ENCODE results near the gene KIAA0513.
A peak's percentile ranks its signal among the peaks of the same experiment; 100 is the strongest.

Gene KIAA0513

DNA sequence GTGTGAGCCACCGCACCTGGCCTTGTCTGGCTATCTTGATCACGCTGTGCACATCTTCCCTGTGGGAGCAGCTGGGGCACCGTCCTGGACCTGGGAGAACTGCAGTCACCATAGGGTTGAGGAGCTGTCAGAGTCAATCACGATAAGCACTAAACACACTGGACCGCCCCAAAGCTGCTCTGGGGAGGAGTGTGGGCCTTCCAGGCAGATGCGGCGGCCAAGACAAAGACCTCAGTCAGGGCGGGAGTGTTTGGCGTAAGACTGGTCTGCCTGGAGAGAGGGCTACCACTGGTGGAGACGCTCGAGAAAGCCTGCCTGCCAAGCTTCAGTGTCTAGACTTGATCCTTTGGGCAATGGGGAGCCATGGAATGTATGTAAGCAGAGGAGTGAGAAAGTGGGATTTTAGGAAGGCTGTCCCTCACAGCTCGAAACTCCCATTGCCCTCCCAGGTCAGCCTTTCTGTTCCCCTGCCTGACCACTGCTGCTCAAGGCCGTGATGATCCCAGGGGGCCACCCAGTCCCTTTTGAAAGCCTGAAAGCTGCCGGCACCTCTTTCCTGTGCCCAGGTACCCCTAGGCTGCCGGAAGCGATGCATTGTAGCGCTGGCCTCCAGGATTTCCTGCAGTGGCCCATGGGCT lies 114.0 kb downstream of the KIAA0513 start:
- H3K9ac ChIP-seq (ENCODE audit: low read depth, low read length, poor library complexity), result no peak overlapping the region
- H3K27me3 ChIP-seq (ENCODE audit: control insufficient read depth in 3 of 3, insufficient read depth in 3 of 3, low read depth in 1 of 3, low read length in 3 of 3), result peaks cover 0 to 4% (median 0%) of the 10 kb centered on the region in 3 experiments
- H3K4me1 ChIP-seq (ENCODE audit: control insufficient read depth in 2 of 2, insufficient read depth in 1 of 2, low read depth in 1 of 2, low read length in 2 of 2), result peaks cover 7 to 34% of the 10 kb centered on the region in 2 donors
- no peak overlapping the region for H2AFZ ChIP-seq (ENCODE audit: low read length)
- no peak overlapping the region for H2BK120ac ChIP-seq (ENCODE audit: low read depth, low read length)
- H4K8ac ChIP-seq (ENCODE audit: low read depth, low read length), result no peak overlapping the region
- H3K79me1 ChIP-seq (ENCODE audit: low read depth, low read length), result no peaks in the 10 kb centered on the region
- no peaks in the 10 kb centered on the region for H3K36me3 ChIP-seq (replicated peaks in 1 of 2; ENCODE audit: control insufficient read depth in 2 of 2, insufficient read depth in 2 of 2, low read length in 2 of 2)
- H3K18ac ChIP-seq (ENCODE audit: low read length), result peak overlapping the region; percentile 3
- H3K4me2 ChIP-seq (ENCODE audit: insufficient read depth, low read length, poor library complexity, severe bottlenecking), result no peak overlapping the region
- H2BK12ac ChIP-seq (ENCODE audit: low read length), result no peak overlapping the region
- no peaks in the 10 kb centered on the region for H3K9me3 ChIP-seq (replicated peaks in 1 of 2; ENCODE audit: control insufficient read depth in 2 of 2, insufficient read depth in 1 of 2, low read depth in 1 of 2, low read length in 2 of 2)
- H3K4me3 ChIP-seq (ENCODE audit: low read length in 2 of 2), result no peak overlapping the region
- peak overlapping the region; percentile 3 for H3K23ac ChIP-seq (ENCODE audit: low read depth, low read length, poor library complexity)
- DNase-seq (ENCODE audit: low spot score), result no peak
- H3K27ac ChIP-seq (replicated peaks; ENCODE audit: low read length), result no peak overlapping the region
- WGBS, 2 donors (ENCODE audit: extremely low coverage in 2 of 2, insufficient read length in 2 of 2, insufficient replicate concordance in 1 of 2), result no CpG with 5 or more reads among the region's 17 CpGs
- H3K14ac ChIP-seq (ENCODE audit: low read length), result no peak overlapping the region
- no peak overlapping the region for H2BK5ac ChIP-seq (ENCODE audit: low read length)
- peak overlapping the region; percentile 78 for H2AK5ac ChIP-seq (ENCODE audit: low read depth, low read length)
- peak overlapping the region; percentile 19 for H2BK15ac ChIP-seq (ENCODE audit: low read length)
- no peak overlapping the region for H3K4ac ChIP-seq (ENCODE audit: low read length)
- H4K91ac ChIP-seq (ENCODE audit: low read depth, low read length, poor library complexity), result no peak overlapping the region

DNA sequence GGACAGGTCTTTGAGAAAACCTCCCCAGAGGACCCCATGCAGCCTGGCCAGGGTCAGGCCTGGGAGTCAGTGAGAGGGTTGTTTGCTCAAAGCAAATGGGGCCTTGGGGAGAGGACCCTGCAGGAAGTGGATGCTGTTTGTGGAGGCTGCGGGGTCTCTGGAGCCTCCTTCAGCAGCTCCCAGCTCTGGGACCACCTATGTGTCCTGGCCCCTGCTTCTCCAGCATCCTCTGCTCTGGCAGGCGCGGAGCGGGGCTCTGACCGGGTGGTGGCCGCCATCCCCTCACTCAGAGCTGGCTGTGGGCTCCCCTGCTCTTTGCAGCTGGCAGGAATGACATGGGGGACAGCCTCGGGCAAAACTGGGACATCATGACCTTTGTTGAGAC lies 114.5 kb downstream of the KIAA0513 start:
- no peaks in the 10 kb centered on the region for H3K9me3 ChIP-seq (replicated peaks in 1 of 2; ENCODE audit: control insufficient read depth in 2 of 2, insufficient read depth in 1 of 2, low read depth in 1 of 2, low read length in 2 of 2)
- peaks cover 0 to 4% (median 0%) of the 10 kb centered on the region in 3 experiments for H3K27me3 ChIP-seq (ENCODE audit: control insufficient read depth in 3 of 3, insufficient read depth in 3 of 3, low read depth in 1 of 3, low read length in 3 of 3)
- no peak overlapping the region for H3K4me2 ChIP-seq (ENCODE audit: insufficient read depth, low read length, poor library complexity, severe bottlenecking)
- no peak overlapping the region for H4K91ac ChIP-seq (ENCODE audit: low read depth, low read length, poor library complexity)
- H3K36me3 ChIP-seq (replicated peaks in 1 of 2; ENCODE audit: control insufficient read depth in 2 of 2, insufficient read depth in 2 of 2, low read length in 2 of 2), result no peaks in the 10 kb centered on the region
- no peak for DNase-seq (ENCODE audit: low spot score)
- H3K4me3 ChIP-seq (ENCODE audit: low read length in 2 of 2), result no peak overlapping the region
- H3K23ac ChIP-seq (ENCODE audit: low read depth, low read length, poor library complexity), result no peak overlapping the region
- no peak overlapping the region for H2AFZ ChIP-seq (ENCODE audit: low read length)
- H3K4me1 ChIP-seq (ENCODE audit: control insufficient read depth in 2 of 2, insufficient read depth in 1 of 2, low read depth in 1 of 2, low read length in 2 of 2), result peaks cover 7 to 34% of the 10 kb centered on the region in 2 donors
- no peaks in the 10 kb centered on the region for H3K79me1 ChIP-seq (ENCODE audit: low read depth, low read length)
- H2BK5ac ChIP-seq (ENCODE audit: low read length), result peak overlapping the region; percentile 87
- no peak overlapping the region for H4K8ac ChIP-seq (ENCODE audit: low read depth, low read length)
- H2AK5ac ChIP-seq (ENCODE audit: low read depth, low read length), result peak overlapping the region; percentile 78
- H2BK15ac ChIP-seq (ENCODE audit: low read length), result peak overlapping the region; percentile 19
- H3K9ac ChIP-seq (ENCODE audit: low read depth, low read length, poor library complexity), result no peak overlapping the region
- no peak overlapping the region for H2BK120ac ChIP-seq (ENCODE audit: low read depth, low read length)
- peak overlapping the region; percentile 3 for H3K18ac ChIP-seq (ENCODE audit: low read length)
- H3K14ac ChIP-seq (ENCODE audit: low read length), result no peak overlapping the region
- no peak overlapping the region for H2BK12ac ChIP-seq (ENCODE audit: low read length)
- no peak overlapping the region for H3K4ac ChIP-seq (ENCODE audit: low read length)
- no peak overlapping the region for H3K27ac ChIP-seq (replicated peaks; ENCODE audit: low read length)
- no CpG with 5 or more reads among the region's 7 CpGs for WGBS, 2 donors (ENCODE audit: extremely low coverage in 2 of 2, insufficient read length in 2 of 2, insufficient replicate concordance in 1 of 2)

DNA sequence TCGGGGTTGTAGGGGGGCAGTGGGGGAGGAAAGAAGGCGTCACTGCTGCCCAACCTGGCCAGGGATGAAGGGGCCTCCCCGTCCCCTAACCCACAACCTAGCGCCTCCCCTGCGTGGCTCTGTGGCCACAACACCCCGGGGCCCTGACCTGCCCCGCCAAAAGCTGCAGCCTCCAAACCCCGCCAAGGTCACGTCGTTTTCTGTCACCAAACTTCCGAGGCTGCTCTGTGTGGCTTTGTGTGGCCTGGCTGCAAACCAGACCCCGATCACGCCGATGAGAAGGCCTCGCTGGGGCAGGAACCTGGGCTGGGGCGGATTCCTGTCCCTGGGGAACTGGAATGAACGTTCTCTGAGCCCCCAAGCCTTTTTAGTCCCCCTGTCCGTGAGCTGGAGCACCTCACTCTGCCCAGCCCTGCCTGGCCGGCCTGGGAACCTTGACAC lies 115.2 kb downstream of the KIAA0513 start:
- H3K4ac ChIP-seq (ENCODE audit: low read length), result no peak overlapping the region
- no peak overlapping the region for H3K27ac ChIP-seq (replicated peaks; ENCODE audit: low read length)
- peaks cover 6 to 32% of the 10 kb centered on the region in 2 donors for H3K4me1 ChIP-seq (ENCODE audit: control insufficient read depth in 2 of 2, insufficient read depth in 1 of 2, low read depth in 1 of 2, low read length in 2 of 2)
- no peak overlapping the region for H2BK120ac ChIP-seq (ENCODE audit: low read depth, low read length)
- no peaks in the 10 kb centered on the region for H3K36me3 ChIP-seq (replicated peaks in 1 of 2; ENCODE audit: control insufficient read depth in 2 of 2, insufficient read depth in 2 of 2, low read length in 2 of 2)
- whole genome bisulfite sequencing, 2 donors (ENCODE audit: extremely low coverage in 2 of 2, insufficient read length in 2 of 2, insufficient replicate concordance in 1 of 2), result no CpG with 5 or more reads among the region's 19 CpGs
- H3K14ac ChIP-seq (ENCODE audit: low read length), result peak overlapping the region; percentile 9
- H3K9ac ChIP-seq (ENCODE audit: low read depth, low read length, poor library complexity), result peak overlapping the region; percentile 50
- no peak overlapping the region for H3K23ac ChIP-seq (ENCODE audit: low read depth, low read length, poor library complexity)
- H3K9me3 ChIP-seq (replicated peaks in 1 of 2; ENCODE audit: control insufficient read depth in 2 of 2, insufficient read depth in 1 of 2, low read depth in 1 of 2, low read length in 2 of 2), result no peaks in the 10 kb centered on the region
- H3K4me2 ChIP-seq (ENCODE audit: insufficient read depth, low read length, poor library complexity, severe bottlenecking), result no peak overlapping the region
- H2AK5ac ChIP-seq (ENCODE audit: low read depth, low read length), result peak overlapping the region; percentile 73
- H2BK5ac ChIP-seq (ENCODE audit: low read length), result peak overlapping the region; percentile 87
- no peak for DNase-seq (ENCODE audit: low spot score)
- H3K4me3 ChIP-seq (ENCODE audit: low read length in 2 of 2), result no peak overlapping the region
- peak overlapping the region; percentile 62 for H2AFZ ChIP-seq (ENCODE audit: low read length)
- peak overlapping the region; percentile 77 for H3K18ac ChIP-seq (ENCODE audit: low read length)
- H4K91ac ChIP-seq (ENCODE audit: low read depth, low read length, poor library complexity), result no peak overlapping the region
- H3K79me1 ChIP-seq (ENCODE audit: low read depth, low read length), result no peaks in the 10 kb centered on the region
- H2BK12ac ChIP-seq (ENCODE audit: low read length), result peak overlapping the region; percentile 75
- no peak overlapping the region for H4K8ac ChIP-seq (ENCODE audit: low read depth, low read length)
- peaks cover 0 to 4% (median 0%) of the 10 kb centered on the region in 3 experiments for H3K27me3 ChIP-seq (ENCODE audit: control insufficient read depth in 3 of 3, insufficient read depth in 3 of 3, low read depth in 1 of 3, low read length in 3 of 3)
- peak overlapping the region; percentile 54 for H2BK15ac ChIP-seq (ENCODE audit: low read length)
